A673 (cell line): ENCODE measurements around the gene SRI. TPM values are rescaled to one million over a fixed set of nuclear protein-coding genes. Genes with fewer than 3 reads are reported as not detected.

Experiments used
- Bru-seq: library from RNA; stranded (reverse); fragments of 400-500 nt; gene quantifications from one replicate; lab custom pipeline; 2021; lab: Mats Ljungman, UMichigan
- BruChase-seq, 2 experiments: library from RNA; stranded (reverse); fragments of 400-500 nt; gene quantifications; one replicate each; lab custom pipeline; 2021; lab: Mats Ljungman, UMichigan
- BruUV-seq: library from RNA; stranded (reverse); fragments of 400-500 nt; replicated peaks from 2 replicates; lab custom pipeline; 2021; lab: Mats Ljungman, UMichigan
- CTCF ChIA-PET: fragments of 300-600 bp; sonication (Branson Sonifier 250); formaldehyde crosslinking; loops from one replicate; lab custom pipeline; 2022; ENCODE audit warnings: antibody characterized with exemption; lab: Charles Lee
- POLR2A ChIA-PET: fragments of 300-600 bp; sonication (Branson Sonifier 250); formaldehyde crosslinking; loops from one replicate; lab custom pipeline; 2022; ENCODE audit warnings: antibody characterized with exemption; ENCODE audit not compliant: low non-redundant PET; lab: Charles Lee
- DNase-seq: peaks from one replicate; pipeline ENCODE4 v3.0.0-alpha.2; 2015; ENCODE audit warnings: low spot score
- H3K27ac ChIP-seq: fragments of 200-600 bp; sonication (generic); 2 replicates; pipeline ENCODE4 v1.5.1; 2016; ENCODE audit warnings: mixed run types, low read depth, mild to moderate bottlenecking, mixed read lengths, antibody characterized with exemption, low read length; ENCODE audit not compliant: poor library complexity, severe bottlenecking
- H3K27me3 ChIP-seq: fragments of 200-600 bp; sonication (generic); replicated peaks from 2 replicates; pipeline ENCODE4 v1.6.1; 2017; ENCODE audit warnings: mixed run types, low read depth, mild to moderate bottlenecking, mixed read lengths, antibody characterized with exemption, low read length; ENCODE audit not compliant: insufficient read depth, poor library complexity
- H3K36me3 ChIP-seq: fragments of 200-600 bp; sonication (generic); 2 replicates; pipeline ENCODE4 v1.6.1; 2016; ENCODE audit warnings: mixed run types, mild to moderate bottlenecking, mixed read lengths, antibody characterized with exemption, low read length; ENCODE audit not compliant: insufficient read depth, poor library complexity, severe bottlenecking
- H3K4me1 ChIP-seq: fragments of 200-600 bp; sonication (generic); 2 replicates; pipeline ENCODE4 v1.6.1; 2017; ENCODE audit warnings: mixed run types, mild to moderate bottlenecking, mixed read lengths, antibody characterized with exemption, low read length; ENCODE audit not compliant: insufficient read depth, poor library complexity, severe bottlenecking
- H3K4me3 ChIP-seq: fragments of 200-600 bp; sonication (generic); 2 replicates; pipeline ENCODE4 v1.5.1; 2016; ENCODE audit warnings: low read depth, mixed run types, mild to moderate bottlenecking, mixed read lengths, low read length; ENCODE audit not compliant: poor library complexity, severe bottlenecking
- H3K9me3 ChIP-seq: fragments of 200-600 bp; sonication (generic); 2 replicates; pipeline ENCODE4 v1.6.1; 2016; ENCODE audit warnings: mixed run types, low read depth, mild to moderate bottlenecking, mixed read lengths, antibody characterized with exemption, low read length; ENCODE audit not compliant: poor library complexity, severe bottlenecking
- CTCF ChIP-seq: fragments of 300-800, 200-600 bp; sonication (generic); conservative IDR thresholded peaks from 2 replicates; pipeline ENCODE4 v1.5.1; 2017; ENCODE audit warnings: low read depth, mild to moderate bottlenecking, antibody characterized with exemption, low read length, moderate library complexity, mixed read lengths
- EZH2 ChIP-seq: fragments of 200-600 bp; sonication (generic); IDR thresholded peaks from 2 replicates; pipeline ENCODE4 v1.6.1; 2017; ENCODE audit warnings: borderline replicate concordance, low read depth, mild to moderate bottlenecking, mixed read lengths, antibody characterized with exemption, low read length; ENCODE audit not compliant: poor library complexity, severe bottlenecking
- intact Hi-C: fragments of 100-400 bp; cut with micrococcal nuclease; formaldehyde crosslinking; loops from one replicate; pipeline ENCODE4 v1.10.0; 2022; ENCODE audit not compliant: unreplicated experiment
- long read RNA-seq: library from polyadenylated mRNA; stranded (forward); transcript quantifications from one replicate; pipeline ENCODE4 v2.0.0, GENCODE V29; 2022
- total RNA-seq: library from RNA; stranded (reverse); gene quantifications from 2 replicates; pipeline ENCODE4 v1.2.3, GENCODE V29; 2021

SRI gene
- total RNA-seq (87.7 and 91.6 TPM in 2 replicates), Bru-seq, nascent RNA (percentile 71 among the genes with signal in this experiment), BruChase-seq, experiment 1, labeled RNA remaining after a 2-hour chase (percentile 57 among the genes with signal in this experiment), BruChase-seq, experiment 2, labeled RNA remaining after a 6-hour chase (percentile 62 among the genes with signal in this experiment)
- long read RNA-seq, transcript SRI-201 (8 exons, 2,010 nt) = major isoform, 190 of 216 reads
- long read RNA-seq, partial matches to known transcripts = 13 of 216 reads
- long read RNA-seq, other reads (novel, unspliced or antisense) = 13 of 216 reads

GRCh38 chr7:88219781-88220747, at the start of gene SRI:
TSS of gene SRI (minus strand) at chr7:88220038. CDS start at chr7:88220026, 12 bp downstream.
- Histone ChIP-seq H3K27ac (peak within 1 kb of the TSS; percentile 98), H3K9me3 (no peaks in the 10 kb centered on the region), H3K36me3 (peaks cover 4% of the 10 kb centered on the region), H3K4me3 (peak within 1 kb of the TSS; percentile 93), H3K27me3 (no peaks in the 10 kb centered on the region), H3K4me1 (peaks cover 13% of the 10 kb centered on the region)
- intact Hi-C loops = no loop called here
- TF ChIP-seq EZH2 = no peak
- TF ChIP-seq CTCF = peak; percentile 57
- POLR2A ChIA-PET = no interaction called here
- DNase-seq = peak; percentile 92
- CTCF ChIA-PET = interaction anchor here (0.7 to 1.4 kb wide), 2 partner anchors 23 to 806 kb away, joined by 3 to 6 read pairs; no protein-coding TSS in a partner anchor
- BruUV-seq = no TSS peak

- no peak overlapping the region for H3K4me3 ChIP-seq
- BruUV-seq = no TSS peak
- H3K27ac ChIP-seq = no peak overlapping the region
- CTCF ChIA-PET = no interaction called here
- intact Hi-C loops = no loop called here
- POLR2A ChIA-PET = no interaction called here
- no peak for TF ChIP-seq CTCF
- no peak for TF ChIP-seq EZH2
- no peaks in the 10 kb centered on the region for H3K27me3 ChIP-seq
- DNase-seq = no peak
- no peaks in the 10 kb centered on the region for H3K4me1 ChIP-seq
- H3K36me3 ChIP-seq = no peaks in the 10 kb centered on the region
- H3K9me3 ChIP-seq = no peaks in the 10 kb centered on the region
Measured at GRCh38 chr7:88269586-88269985, 49.7 kb upstream of the SRI start.

- ChIA-PET POLR2A (no interaction called here), CTCF (no interaction called here)
- TF ChIP-seq EZH2 (no peak), CTCF (no peak)
- intact Hi-C loops = no loop called here
- Histone ChIP-seq H3K4me3 (no peak overlapping the region), H3K4me1 (no peaks in the 10 kb centered on the region), H3K27ac (no peak overlapping the region), H3K27me3 (no peaks in the 10 kb centered on the region), H3K9me3 (no peaks in the 10 kb centered on the region), H3K36me3 (no peaks in the 10 kb centered on the region)
- BruUV-seq = no TSS peak
- no peak for DNase-seq
Measured at GRCh38 chr7:88268858-88269257, 49.0 kb upstream of the SRI start.
